Type B pancreatic cell (in vitro differentiated cells): Measurements from ENCODE around the gene OR52E8. TPM values are rescaled to one million over a fixed set of nuclear protein-coding genes. Genes with fewer than 3 reads are reported as not detected.

Experiments
- DNase-seq: peaks from one replicate; pipeline ENCODE4 v3.0.0; 2021; ENCODE audit warnings: mixed read lengths; ENCODE audit not compliant: unreplicated experiment; ENCODE audit errors: extremely low spot score
- H3K27ac Mint-ChIP-seq: 2 replicates; pipeline ENCODE4 v1.8.0; 2021; ENCODE audit warnings: mild to moderate bottlenecking, mixed read lengths
- H3K27me3 Mint-ChIP-seq: 2 replicates; pipeline ENCODE4 v1.8.0; 2021; ENCODE audit warnings: mixed read lengths
- H3K36me3 Mint-ChIP-seq: 2 replicates; pipeline ENCODE4 v1.8.0; 2021; ENCODE audit warnings: mixed read lengths
- H3K4me1 Mint-ChIP-seq: one replicate; pipeline ENCODE4 v1.8.0; 2021; ENCODE audit warnings: mixed read lengths; ENCODE audit not compliant: unreplicated experiment
- H3K4me3 Mint-ChIP-seq: 2 replicates; pipeline ENCODE4 v1.8.0; 2021; ENCODE audit warnings: mild to moderate bottlenecking, mixed read lengths
- H3K9me3 Mint-ChIP-seq: 2 replicates; pipeline ENCODE4 v1.8.0; 2021; ENCODE audit warnings: mixed read lengths
- CTCF ChIP-seq: fragments of 200-600 bp; sonication (generic); conservative IDR thresholded peaks from 2 replicates; pipeline ENCODE4 v1.5.0; 2021; ENCODE audit warnings: antibody characterized with exemption, mild to moderate bottlenecking
- total RNA-seq: library from RNA; stranded (reverse); gene quantifications from 2 replicates; pipeline ENCODE4 v1.2.1, GENCODE V29; 2021; ENCODE audit warnings: low replicate concordance

Gene OR52E8
- total RNA-seq, 1 donor from 2014 or later, result not detected

GRCh38 chr11:5847711-5848110 lies 9.8 kb downstream of the OR52E8 start:
- Mint-ChIP-seq H3K36me3 (no peaks in the 10 kb centered on the region), H3K9me3 (no peaks in the 10 kb centered on the region), H3K27ac (no peak overlapping the region), H3K4me3 (no peak overlapping the region), H3K27me3 (no peaks in the 10 kb centered on the region), H3K4me1 (no peaks in the 10 kb centered on the region)
- TF ChIP-seq CTCF, result no peak
- no peak for DNase-seq

- no peaks in the 10 kb centered on the region for H3K27me3 Mint-ChIP-seq
- H3K27ac Mint-ChIP-seq, result no peak overlapping the region
- TF ChIP-seq CTCF, result no peak
- DNase-seq, result no peak
- H3K9me3 Mint-ChIP-seq, result no peaks in the 10 kb centered on the region
- no peaks in the 10 kb centered on the region for H3K36me3 Mint-ChIP-seq
- H3K4me3 Mint-ChIP-seq, result no peak overlapping the region
- H3K4me1 Mint-ChIP-seq, result no peaks in the 10 kb centered on the region
Observed at GRCh38 chr11:5846701-5847100, 10.8 kb downstream of the OR52E8 start.

- no peak for DNase-seq
- H3K27me3 Mint-ChIP-seq, result peaks cover 3% of the 10 kb centered on the region
- no peaks in the 10 kb centered on the region for H3K36me3 Mint-ChIP-seq
- H3K9me3 Mint-ChIP-seq, result no peaks in the 10 kb centered on the region
- H3K27ac Mint-ChIP-seq, result no peak within 1 kb of the TSS
- H3K4me1 Mint-ChIP-seq, result no peaks in the 10 kb centered on the region
- H3K4me3 Mint-ChIP-seq, result no peak within 1 kb of the TSS
- TF ChIP-seq CTCF, result no peak
Observed at GRCh38 chr11:5841797-5842196, 15.7 kb downstream of the OR52E8 start, which contains the start of gene OR52E6. OR52E6 (minus strand) TSS chr11:5841897; CDS start chr11:5841897, 0 bp downstream.

- Mint-ChIP-seq H3K36me3 (no peaks in the 10 kb centered on the region), H3K27ac (no peak overlapping the region), H3K4me1 (no peaks in the 10 kb centered on the region), H3K27me3 (peaks cover 3% of the 10 kb centered on the region), H3K9me3 (no peaks in the 10 kb centered on the region), H3K4me3 (no peak overlapping the region)
- no peak for DNase-seq
- no peak for TF ChIP-seq CTCF
Observed at GRCh38 chr11:5837695-5838094, 19.8 kb downstream of the OR52E8 start.

GRCh38 chr11:5833446-5833845 lies 24.0 kb downstream of the OR52E8 start:
- no peaks in the 10 kb centered on the region for H3K36me3 Mint-ChIP-seq
- H3K27ac Mint-ChIP-seq, result no peak overlapping the region
- DNase-seq, result no peak
- H3K4me3 Mint-ChIP-seq, result no peak overlapping the region
- no peaks in the 10 kb centered on the region for H3K27me3 Mint-ChIP-seq
- H3K4me1 Mint-ChIP-seq, result no peaks in the 10 kb centered on the region
- no peak for TF ChIP-seq CTCF
- H3K9me3 Mint-ChIP-seq, result no peaks in the 10 kb centered on the region

- Mint-ChIP-seq H3K4me3 (no peak overlapping the region), H3K4me1 (no peaks in the 10 kb centered on the region), H3K9me3 (no peaks in the 10 kb centered on the region), H3K27me3 (no peaks in the 10 kb centered on the region), H3K36me3 (no peaks in the 10 kb centered on the region), H3K27ac (no peak overlapping the region)
- no peak for TF ChIP-seq CTCF
- DNase-seq, result no peak
Observed at GRCh38 chr11:5831196-5831829, 26.2 kb downstream of the OR52E8 start.
